LHCN-M2 (cell line): Measurements from ENCODE around the gene STARD5. TPM values are rescaled to one million over a fixed set of nuclear protein-coding genes. Genes with fewer than 3 reads are reported as not detected.
A peak's percentile ranks its signal among the peaks of the same experiment; 100 is the strongest.
"Not testable (repeated sequence)": the region's sequence is repeated elsewhere in the genome, so short reads cannot be mapped to it uniquely, and the experiment has no call there.

Experiments
- DNase-seq: peaks from one replicate; pipeline ENCODE4 v3.0.0-alpha.2; 2012; ENCODE audit warnings: low read depth
- polyA plus RNA-seq: library from polyadenylated mRNA; unstranded; fragments of >200 nt; gene quantifications from one replicate; pipeline ENCODE4 v1.2.1, GENCODE V29; 2012; ENCODE audit warnings: missing spikeins
- total RNA-seq: library from RNA; depleted of rRNA; stranded (reverse); fragments of >200 nt; gene quantifications from 2 replicates; pipeline ENCODE4 v1.2.3, GENCODE V29; 2014; rRNA removed

STARD5 gene, protein sequence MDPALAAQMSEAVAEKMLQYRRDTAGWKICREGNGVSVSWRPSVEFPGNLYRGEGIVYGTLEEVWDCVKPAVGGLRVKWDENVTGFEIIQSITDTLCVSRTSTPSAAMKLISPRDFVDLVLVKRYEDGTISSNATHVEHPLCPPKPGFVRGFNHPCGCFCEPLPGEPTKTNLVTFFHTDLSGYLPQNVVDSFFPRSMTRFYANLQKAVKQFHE
- total RNA-seq = 4.3 and 4.6 TPM in 2 replicates
- 5.2 TPM for polyA plus RNA-seq

DNA sequence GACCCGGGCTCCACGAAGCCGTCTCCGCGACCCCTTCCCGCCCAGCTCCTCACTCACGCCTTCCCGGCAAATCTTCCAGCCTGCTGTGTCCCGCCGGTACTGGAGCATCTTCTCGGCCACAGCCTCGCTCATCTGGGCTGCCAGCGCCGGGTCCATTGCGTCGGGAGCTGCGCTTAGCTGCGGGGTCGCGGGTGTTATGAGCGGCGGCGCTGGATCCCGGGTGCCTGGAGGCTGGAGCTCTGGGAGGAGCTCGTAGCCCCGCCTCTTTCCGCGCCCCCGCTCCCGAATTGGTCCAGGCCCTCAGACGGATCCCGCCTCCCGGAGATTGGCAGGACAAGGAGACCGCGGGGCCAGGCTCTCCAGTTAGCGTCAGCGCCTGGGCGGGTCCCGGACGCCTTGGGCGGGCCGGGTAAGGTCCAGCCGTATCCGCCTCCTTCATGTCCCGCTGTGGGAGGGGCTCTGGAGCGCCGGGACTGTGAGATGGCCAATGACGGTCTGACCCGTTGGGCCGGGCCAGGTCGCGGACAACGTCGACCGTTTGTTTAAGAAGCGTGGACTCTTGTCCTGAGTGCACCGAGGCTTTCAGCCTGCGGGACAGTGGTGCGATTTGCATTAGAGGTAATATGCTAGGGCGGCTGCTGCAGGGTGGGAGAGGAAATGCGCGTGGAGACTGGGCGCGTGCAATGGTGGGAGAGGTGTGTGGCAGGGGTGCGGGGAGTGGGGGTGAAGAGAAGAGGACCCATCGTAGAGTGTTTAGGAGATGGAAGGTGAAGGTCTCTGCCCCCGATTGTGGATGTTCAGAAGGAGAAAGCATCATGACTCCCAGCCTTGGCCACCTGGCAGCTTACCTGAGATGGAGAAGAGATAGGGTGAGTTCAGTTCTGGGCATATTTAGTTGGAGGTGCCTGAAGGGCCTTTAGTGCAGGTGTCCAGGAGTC lies at the start of gene STARD5:
STARD5 (minus strand) TSS at position 198 of the 938 bp plus-strand sequence; CDS start at position 156, 42 bp downstream.
- peak; percentile 96 for DNase-seq

DNA sequence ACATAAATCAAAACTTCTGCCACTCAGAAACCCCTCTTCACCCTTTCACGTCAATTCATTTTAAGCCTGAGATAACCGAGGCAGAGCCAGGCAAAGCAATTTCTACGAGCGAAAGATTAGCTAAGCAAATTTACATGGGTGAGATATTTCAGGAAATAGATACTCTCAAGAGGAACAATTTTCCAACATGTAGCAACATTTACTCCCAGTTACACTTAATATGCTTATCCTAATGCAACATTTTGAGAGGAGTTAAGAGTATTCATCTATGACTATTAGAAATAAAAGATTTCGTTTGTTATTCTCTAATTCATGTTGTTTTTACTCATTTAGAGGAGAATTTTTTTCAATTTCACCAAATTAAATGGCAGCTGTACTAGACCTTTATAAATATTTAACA lies 49.2 kb upstream of the STARD5 start:
- no peak for DNase-seq

DNA sequence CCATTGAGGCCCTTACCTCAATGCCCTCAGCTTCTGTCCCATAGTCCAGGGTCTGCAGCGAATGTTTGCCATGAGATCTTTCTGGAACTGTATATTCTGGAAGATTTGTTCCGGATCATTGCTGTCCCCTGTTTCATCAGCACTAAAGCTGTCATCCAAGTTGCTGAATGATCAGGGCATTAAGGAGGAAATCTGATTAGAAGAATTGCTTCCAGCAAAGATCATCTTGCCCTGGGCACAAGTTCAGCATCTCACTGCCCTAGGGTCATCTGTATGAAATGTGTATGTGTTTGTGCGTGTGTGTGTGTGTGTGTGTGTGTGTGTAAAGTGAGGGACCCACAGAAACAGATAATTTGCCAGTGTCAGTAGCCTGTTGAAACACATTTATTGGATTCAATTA lies 48.6 kb upstream of the STARD5 start:
- DNase-seq = no peak

DNA sequence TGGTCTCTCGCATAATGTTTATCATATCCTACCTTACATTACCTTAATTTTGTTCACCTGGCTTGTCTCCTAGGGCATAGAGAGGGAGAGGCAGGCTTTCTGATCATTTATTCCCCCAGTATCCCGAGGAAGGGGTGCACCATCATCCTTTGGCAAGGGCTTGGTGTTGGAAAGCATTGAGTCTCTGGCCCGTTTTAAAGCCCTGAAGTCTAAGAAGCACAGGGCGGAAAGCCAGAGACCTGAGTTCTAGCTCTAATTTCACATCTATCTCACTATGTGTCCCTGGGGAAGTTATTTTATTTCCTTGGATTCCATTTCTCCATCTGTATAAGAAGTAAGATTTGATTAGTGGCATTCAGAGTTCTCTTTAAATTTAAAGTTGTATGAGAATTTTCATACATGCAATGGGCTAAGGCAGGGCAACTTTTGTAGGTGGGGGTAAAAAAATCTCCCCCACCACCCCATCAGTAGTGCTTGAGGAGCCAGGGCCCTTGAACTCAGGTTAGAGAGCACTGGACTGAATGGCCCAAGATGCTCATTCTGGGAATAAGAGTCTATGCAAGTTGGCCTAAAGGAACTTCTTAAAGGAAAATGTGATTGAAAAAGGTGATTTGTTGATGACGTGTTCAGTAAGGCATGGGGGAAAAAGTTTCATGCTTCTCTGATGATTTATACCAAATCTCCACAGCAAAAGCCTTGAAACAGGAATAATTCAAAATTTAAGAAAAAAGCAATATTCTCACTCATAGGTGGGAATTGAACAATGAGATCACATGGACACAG lies 40.0 kb upstream of the STARD5 start:
- DNase-seq = no peak

DNA sequence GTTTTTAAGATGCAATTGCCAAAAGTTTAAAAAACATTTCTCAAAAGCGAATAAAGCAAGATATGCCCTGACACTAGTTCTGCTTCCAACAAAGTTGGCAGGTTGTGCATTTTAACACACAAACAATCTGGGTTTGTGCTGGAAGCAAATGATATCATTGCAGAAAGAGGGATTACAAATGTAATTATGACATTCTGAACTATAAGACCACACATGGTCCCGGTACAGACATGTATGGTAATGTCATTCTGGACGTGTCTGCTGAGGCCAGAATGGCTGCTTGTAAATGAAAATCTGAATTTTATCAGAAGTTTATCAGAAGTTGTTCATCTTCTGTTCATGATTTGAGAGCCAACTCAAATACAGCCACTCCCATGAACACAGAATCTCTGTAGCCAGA lies 39.3 kb upstream of the STARD5 start:
- no peak for DNase-seq

DNA sequence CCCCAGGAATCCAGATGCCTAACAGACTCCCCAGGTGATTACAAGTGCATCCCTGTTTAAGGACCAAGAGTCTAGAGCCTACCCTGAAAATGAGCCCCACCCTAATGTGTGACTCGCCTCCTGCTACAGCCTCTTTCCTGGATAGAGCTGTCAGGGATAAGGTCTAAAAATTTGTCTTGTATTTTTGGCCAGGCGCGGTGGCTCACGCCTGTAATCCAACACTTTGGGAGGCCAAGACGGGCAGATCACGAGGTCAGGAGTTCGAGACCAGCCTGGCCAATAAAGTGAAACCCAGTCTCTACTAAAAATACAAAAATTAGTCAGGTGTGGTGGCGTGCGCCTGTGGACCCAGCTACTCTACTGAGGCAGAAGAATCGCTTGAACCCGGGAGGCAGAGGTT lies 38.8 kb upstream of the STARD5 start:
- no peak for DNase-seq

DNA sequence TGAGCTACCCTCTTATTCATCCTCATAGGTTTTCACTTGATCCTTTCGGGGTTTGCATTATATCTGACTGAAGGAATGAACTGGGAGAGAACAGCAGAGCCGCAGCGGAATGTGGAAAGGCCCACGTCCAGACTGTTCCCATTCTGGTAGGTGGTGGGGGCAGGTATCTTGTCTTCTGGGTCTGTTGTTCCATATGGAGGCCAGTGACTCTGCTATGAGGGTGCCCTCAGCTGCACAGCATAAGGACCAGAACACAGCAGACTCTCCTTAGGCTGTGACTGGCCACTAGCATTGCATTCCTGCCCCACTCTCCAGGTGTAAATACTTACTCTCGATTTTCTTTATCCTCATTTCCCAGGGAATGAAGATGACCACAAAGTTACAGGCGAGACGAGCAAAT lies 38.0 kb upstream of the STARD5 start:
- DNase-seq = no peak

DNA sequence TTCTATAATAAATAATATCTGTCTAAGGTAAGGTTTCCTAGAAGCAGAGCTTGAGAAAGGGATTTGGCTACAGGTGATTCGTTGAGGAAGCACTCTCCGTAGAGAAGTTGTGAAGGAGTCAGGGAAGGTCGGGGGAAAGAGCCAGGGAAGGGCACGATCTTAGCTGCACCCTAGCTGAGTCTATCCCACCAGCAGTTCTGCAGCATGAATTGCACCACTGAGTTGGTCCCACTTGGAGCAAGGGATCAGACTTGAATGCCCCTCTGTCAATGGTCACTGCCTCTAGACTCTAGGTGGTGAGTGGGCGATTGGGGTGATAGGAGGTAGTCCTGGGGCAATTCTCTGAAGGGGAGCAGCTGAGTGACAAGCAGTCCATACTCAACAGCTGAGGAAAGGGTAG lies 36.5 kb upstream of the STARD5 start:
- no peak for DNase-seq

DNA sequence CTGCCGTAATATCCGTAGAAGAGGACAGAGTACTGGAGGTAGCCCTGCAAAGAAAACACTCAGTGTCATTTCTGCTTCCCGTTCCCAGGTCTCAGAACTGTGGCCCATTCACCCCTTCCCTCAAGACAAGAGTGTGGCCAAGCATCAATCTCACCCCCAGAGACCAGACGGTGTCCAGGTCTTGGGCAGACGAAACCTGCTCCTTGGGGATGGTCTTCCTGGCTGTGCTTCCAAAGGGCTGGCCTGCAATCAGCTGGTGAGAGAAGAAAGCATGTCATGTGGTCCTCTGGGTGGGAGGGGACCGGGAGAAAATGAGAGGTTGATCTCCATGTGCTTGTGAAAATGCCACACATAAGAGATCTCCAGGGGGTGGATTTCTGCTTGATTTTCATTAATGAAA lies 34.3 kb upstream of the STARD5 start:
- no peak for DNase-seq

DNA sequence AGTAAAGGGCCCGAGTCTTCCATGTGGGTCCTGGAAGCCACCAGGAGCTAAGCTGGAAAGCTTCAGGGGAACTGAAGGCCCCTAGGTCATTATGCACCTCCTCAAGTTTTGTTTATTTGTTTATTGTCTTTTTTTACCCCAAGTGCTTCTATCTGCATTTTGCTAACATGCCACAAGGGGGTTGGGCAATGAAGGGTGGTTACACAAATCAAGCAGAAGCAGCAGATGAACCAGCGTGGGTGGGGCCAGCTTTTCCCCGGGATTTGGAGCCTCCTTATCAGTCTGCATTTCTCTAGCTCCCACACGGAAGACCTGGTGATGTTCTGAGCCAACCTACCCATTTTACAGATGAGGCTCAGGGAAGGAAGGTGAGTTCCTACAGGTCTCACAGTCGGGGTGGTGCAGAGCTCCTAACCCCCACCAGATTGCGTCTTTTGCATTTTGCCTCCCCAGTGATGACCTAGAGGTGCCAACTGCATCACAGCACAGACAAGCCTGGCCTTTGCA lies 33.3 kb upstream of the STARD5 start:
- DNase-seq = no peak

DNA sequence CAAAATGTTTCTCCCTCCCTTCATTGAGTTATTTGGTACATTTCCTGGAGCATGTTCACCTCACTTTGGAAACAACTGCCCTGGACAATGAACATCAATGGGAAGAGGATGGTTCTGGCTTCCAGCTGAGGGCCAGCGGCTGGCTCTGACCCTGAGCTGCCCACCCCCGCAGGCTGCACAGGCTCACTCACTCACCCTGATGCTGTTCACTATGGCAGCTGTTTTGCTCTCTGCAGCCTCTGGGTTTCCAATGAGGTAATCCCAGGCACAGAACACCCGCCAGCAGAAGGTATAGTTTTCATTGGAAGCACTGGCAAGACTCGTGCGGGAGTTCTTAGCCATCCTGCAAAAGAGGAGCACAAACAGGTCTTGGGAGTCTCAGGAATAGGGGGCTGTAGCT lies 32.3 kb upstream of the STARD5 start:
- DNase-seq = no peak

DNA sequence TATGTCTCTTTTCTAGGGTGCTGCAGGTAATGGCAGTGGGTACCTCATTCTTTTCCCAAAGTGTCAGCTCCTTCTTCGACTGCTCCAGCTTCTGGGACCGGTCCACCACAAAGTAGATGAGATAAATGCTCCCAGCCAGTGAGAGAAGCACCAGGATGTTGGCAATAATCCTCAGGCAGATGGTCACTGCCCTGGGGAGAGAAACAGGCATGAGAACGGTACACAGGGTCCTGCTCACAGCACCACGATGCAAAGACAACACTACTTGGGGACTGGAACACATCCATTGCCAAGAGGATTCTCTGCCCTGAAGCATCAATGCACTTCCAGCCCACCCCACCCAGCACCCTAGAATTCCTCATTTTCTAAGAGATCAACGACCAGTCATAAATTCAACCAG lies 27.7 kb upstream of the STARD5 start:
- DNase-seq = no peak

DNA sequence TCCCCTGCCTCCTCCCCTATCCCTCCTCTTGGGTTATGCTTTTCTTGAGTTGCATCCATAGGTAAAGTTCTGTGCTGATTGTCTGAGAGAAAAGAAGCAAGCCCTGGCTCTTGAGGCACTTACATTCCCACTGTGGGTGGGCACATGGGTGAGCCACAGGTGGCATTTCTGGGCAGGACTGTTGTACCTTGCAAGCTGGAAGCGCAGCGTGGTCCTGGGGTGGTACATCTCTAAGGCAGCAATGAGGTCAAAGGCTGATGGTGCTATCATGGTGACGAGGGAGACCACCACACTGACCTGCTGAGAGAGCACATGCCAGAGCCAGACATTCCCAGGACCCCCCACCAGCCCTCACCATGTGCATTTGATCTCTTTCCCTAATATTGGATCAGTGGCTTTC lies 25.3 kb upstream of the STARD5 start:
- DNase-seq = no peak

DNA sequence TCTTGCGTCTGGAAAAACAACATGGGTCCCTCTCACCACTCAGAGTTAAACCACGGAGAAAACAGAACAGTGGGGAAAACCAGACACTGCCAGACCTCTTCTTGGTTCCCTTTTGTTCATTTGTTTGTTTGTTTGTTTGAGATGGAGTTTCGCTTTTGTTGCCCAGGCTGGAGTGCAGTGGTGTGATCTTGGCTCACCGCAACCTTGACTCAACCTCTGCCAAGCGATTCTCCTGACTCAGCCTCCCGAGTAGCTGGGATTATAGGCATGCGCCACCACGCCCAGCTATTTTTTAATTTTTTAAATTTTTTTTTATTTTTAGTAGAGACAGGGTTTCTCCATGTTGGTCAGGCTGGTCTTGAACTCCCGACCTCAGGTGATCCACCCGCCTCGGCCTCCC lies 24.8 kb upstream of the STARD5 start:
- DNase-seq = not testable (repeated sequence)

DNA sequence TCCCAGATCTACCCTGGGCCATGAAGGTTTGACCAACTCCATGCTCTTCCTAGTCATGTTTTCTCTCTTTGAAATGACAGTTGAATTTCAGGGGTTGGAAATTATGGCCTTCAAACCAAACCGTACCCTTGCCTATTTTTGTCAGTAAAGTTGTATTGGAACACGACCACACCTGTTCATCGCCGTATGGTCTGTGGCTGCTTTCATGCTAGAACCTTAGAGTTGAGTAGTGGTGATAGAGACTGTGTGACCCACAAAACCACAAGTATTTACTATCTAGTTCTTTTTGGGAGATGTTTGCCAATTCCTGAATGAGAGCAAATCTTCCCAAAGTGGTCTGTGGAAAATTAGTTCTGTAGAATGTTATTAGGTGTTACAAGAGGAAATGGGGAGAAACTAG lies 24.0 kb upstream of the STARD5 start:
- DNase-seq = no peak

DNA sequence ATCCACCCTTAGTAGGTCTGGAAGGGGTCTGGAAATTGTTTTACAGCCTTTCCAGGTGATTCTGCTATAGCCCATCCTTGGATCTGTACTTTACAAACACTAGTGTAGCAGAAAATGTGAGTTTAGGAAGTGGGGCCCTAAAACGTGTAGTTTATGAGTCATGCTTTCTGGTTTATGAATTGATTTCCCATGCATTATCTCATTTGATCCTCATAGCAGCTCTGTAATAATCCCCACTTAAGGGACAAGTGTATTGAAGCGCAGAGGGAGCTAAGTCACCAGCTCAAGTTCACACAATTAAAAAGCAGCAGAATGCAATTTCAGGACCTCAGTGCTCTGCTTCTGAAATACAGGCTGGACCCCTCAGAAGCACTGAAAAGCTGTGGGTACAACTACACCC lies 22.7 kb upstream of the STARD5 start:
- DNase-seq = no peak

DNA sequence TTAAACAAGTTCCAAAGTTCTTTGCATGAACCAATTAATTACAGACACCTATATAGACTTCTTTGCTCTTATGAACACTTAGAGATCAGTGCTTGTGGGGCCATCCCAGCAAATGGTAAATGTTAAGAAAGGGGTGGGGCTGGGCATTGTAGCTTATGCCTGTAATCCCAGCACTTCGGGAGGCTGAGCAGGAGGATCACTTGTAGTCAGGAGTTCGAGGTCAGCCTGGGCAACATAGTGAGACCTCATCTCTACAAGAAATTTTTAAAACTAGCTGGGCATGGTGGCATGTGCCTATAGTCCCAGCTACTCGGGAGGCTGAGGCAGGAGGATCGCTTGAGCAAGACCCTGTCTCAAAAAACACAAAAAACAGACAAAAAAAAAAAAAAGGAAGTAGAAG lies 19.4 kb upstream of the STARD5 start:
- DNase-seq = no peak

DNA sequence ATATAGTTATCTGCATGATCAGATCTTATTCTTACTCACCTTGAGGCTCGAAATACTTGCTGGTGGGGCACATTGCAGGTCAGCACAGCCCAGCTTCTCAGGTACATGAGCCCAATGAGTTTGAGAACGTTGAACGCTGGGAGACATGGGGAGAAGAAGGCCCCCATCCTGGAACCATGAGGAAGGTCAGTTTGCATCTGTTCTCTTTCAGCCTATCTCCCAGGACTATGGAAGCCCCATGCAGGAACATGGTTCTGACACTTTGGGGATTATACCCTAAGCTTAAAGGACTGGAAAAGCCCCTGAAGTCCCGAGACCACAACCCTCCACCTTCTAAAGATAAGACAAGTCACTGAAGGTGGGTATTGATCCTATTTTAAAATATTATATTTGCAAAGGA lies 17.4 kb upstream of the STARD5 start:
- DNase-seq = no peak

DNA sequence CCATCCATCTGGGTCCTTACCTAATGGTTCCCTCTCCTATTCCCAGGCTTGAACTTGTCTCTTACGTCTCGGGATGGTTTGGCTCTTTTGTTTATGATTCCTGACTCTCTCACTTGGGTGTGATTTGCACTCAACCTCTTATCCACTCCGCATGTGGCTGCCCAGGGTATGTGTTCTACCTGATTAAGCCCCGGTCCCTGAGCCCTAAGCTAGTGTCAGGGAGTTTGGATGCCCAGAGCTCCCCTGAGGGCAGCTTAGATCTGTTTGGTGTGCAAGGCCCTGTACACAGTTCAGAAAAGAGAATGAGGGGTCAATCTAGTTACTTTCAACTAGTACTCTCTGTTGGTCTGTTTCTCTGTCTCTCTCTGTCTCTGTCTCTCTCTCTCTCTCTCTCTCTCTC lies 15.9 kb upstream of the STARD5 start:
- DNase-seq = no peak

DNA sequence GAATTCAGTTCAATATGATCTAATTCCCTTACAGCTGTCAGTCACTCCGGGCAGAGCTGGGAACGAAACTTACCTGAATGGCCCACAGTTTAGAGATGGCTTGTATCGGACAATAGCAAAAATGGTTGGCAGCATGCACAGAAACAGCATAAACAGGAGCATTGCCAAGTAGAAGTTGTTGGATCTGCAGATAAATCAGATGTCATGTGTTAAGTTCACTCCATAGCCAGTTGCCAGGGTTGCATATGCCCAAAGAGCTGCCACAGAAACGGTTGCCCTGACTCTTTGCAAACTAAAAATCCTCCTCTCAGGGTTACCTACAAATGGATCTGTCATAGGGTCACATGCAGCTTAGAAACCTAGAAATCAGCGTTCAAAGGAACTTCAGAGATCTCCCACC lies 15.4 kb upstream of the STARD5 start:
- no peak for DNase-seq

DNA sequence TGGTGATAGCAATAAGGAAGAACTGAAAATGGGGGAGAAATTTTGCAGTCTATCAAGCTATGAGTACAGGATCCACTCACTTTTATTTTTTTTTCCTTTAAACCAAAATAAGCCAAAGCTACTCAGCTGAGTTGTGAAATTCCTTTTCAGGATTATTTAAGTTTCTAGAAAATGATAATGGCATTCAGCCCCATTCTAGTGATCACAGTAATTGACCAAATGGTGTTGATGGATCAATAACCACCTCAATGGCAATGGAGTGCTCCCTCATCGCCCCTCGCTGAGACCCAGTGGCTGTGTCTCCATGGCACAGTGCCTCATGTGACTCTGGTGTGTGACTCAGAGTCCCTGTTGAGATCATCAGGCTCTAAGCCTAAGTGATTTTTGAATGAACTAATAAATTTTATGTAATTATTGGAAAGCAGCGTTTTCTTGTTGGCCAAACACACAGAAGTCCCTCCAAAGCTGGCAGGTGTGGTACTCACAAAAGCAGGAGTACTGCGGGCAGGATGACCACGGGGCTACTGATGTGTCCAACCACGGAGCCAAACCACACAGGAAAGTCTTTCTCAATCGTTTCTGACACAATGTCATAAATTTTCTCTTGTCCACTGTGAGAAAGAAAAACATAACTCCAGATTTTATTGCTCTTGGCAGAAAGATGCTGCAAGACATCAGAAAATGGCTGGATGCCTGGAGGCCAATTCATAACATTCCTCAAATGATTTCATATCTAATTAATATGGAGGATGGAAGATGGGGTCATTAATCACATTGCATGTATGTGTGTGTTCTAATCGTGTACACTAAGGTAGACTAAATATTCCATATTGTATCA lies 14.4 kb upstream of the STARD5 start:
- peak; percentile 84 for DNase-seq
